Astrocyte of the cerebellum (primary cell): ENCODE measurements around the gene TMEM63B.

Experiments
- DNase-seq: peaks from one replicate; pipeline ENCODE4 v3.0.0-alpha.2; 2011; ENCODE audit warnings: low read depth
- H3K4me3 ChIP-seq: 2 replicates; pipeline ENCODE4 v1.5.1; 2011; ENCODE audit warnings: mild to moderate bottlenecking, low read depth, low read length, moderate library complexity
- in situ Hi-C: cut with HindIII; loops from 2 replicates; pipeline ENCODE4 v1.10.0; 2017; ENCODE audit warnings: low sequenced_read_pairs
- TF ChIP-seq, protein P1 (sequence below): IDR thresholded peaks from 2 replicates; pipeline ENCODE4 v1.5.1; 2012; ENCODE audit warnings: low read length, low read depth, moderate library complexity, mild to moderate bottlenecking; ENCODE audit errors: missing control alignments

Gene TMEM63B

GRCh38 chr6:44145839-44146238, 18.5 kb downstream of the TMEM63B start:
- in situ Hi-C loops, result no loop called here

DNA sequence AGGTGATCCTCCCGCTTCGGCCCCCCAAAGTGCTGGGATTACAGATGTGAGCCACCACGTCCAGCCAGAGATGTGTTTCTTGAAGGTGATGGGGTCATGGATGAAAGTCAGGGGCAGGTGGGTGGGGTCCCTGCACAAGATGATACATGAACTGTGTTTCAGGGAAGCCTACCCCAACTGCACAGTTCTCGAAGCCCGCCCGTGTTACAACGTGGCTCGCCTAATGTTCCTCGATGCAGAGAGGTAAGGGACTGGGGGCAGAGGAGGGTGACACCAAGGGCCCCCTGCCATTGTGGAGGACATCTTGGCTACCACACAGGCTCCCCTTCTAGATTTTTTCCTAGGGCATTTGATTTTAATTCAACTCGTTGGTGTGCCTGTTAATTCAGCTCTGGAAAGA, 19.3 kb downstream of the TMEM63B start:
- no peak for DNase-seq
- H3K4me3 ChIP-seq, result no peak overlapping the region
- TF ChIP-seq, protein P1, sequence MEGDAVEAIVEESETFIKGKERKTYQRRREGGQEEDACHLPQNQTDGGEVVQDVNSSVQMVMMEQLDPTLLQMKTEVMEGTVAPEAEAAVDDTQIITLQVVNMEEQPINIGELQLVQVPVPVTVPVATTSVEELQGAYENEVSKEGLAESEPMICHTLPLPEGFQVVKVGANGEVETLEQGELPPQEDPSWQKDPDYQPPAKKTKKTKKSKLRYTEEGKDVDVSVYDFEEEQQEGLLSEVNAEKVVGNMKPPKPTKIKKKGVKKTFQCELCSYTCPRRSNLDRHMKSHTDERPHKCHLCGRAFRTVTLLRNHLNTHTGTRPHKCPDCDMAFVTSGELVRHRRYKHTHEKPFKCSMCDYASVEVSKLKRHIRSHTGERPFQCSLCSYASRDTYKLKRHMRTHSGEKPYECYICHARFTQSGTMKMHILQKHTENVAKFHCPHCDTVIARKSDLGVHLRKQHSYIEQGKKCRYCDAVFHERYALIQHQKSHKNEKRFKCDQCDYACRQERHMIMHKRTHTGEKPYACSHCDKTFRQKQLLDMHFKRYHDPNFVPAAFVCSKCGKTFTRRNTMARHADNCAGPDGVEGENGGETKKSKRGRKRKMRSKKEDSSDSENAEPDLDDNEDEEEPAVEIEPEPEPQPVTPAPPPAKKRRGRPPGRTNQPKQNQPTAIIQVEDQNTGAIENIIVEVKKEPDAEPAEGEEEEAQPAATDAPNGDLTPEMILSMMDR, result no peak
- in situ Hi-C loops, result no loop called here

More at GRCh38 chr6:44145839-44146238, 18.5 kb downstream of the TMEM63B start:
- DNase-seq, result no peak
- no peak overlapping the region for H3K4me3 ChIP-seq
- TF ChIP-seq, protein P1, result no peak

DNA sequence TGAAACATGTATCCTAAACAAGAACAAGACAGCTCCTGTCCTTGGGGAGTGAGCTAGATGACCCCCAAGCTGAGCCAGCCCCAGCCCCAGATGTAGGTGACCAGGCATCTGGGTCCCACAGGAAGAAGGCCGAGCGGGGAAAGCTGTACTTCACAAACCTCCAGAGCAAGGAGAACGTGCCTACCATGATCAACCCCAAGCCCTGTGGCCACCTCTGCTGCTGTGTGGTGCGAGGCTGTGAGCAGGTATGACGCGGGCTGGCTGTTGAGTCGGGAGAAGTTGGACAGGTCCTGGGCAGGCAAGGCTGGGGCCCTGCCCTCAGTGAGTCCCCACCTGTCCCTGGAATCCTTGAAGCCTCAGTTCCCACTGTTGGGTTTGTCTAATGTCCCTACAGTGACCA, 19.9 kb downstream of the TMEM63B start:
- TF ChIP-seq, protein P1, result no peak
- in situ Hi-C loops, result no loop called here

GRCh38 chr6:44148306-44148705, 21.0 kb downstream of the TMEM63B start:
- TF ChIP-seq, protein P1, result no peak
- in situ Hi-C loops, result no loop called here
- DNase-seq, result no peak
- no peak overlapping the region for H3K4me3 ChIP-seq

More for the DNA sequence above, 19.9 kb downstream of the TMEM63B start:
- DNase-seq, result no peak
- no peak overlapping the region for H3K4me3 ChIP-seq

DNA sequence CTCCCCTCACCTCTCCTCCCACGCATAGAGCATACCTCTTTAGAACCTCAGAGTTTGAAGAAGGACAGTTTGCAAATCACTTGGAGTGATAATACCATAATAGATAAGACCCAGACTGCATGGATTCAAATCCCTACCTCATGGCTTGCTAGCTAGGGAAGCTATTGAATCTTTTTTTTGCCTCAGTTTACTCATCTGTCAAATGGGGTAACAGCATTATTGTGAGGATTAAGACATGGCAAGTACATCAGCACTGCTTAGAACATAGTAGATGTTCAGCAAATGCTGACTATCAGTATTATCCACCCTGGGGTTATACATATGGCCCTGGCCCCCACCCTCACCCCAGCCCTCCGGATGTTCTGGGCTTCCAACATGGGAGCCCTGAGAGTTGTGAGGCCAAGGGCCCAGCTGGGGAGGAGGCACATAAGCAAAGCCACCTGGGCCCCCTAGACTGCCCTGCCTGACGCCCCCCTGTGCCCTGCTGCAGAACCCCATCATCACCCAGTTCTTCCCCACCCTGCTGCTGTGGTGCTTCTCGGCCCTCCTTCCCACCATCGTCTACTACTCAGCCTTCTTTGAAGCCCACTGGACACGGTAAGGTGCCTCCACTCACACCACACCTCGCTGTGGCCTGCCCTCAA, 22.1 kb downstream of the TMEM63B start:
- no peak overlapping the region for H3K4me3 ChIP-seq
- TF ChIP-seq, protein P1, result no peak
- no peak for DNase-seq
- in situ Hi-C loops, result loop anchor here (5.0 kb wide), 1 partner anchor 42 kb away; no protein-coding TSS in a partner anchor

DNA sequence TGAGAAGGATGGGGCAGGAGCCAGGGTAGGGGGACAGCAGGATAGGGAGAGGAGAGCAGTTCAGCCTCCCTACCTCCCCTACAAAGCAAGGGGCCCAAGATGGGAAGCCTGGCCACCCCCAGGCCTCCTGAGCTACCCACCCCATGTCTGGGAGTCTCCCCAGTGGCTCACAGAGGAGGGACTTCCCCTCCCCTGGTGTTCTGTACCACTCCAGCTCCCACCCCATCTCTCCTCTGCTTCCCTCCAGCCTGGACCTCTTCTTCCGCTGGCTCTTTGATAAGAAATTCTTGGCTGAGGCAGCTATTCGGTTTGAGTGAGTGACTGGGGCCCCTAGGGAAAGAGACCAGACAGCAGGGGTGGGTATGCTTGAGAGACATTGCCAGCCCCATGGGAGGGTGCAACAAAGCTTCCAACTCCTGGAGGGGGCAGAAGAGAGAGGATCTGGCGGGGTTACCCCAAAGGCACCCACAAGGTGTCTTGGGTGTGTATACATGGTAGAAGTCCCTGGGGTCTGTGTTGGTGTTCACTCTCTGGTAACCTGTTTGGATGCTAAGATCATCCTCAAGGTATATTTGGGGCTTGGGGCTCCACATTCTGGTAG, 23.1 kb downstream of the TMEM63B start:
- no peak for DNase-seq
- H3K4me3 ChIP-seq, result no peak overlapping the region
- TF ChIP-seq, protein P1, result no peak
- in situ Hi-C loops, result loop anchor here (5.0 kb wide), 1 partner anchor 43 kb away; no protein-coding TSS in a partner anchor
